HCT116 (cell line): ENCODE measurements around the gene BLTP3A. TPM values are rescaled to one million over a fixed set of nuclear protein-coding genes. Genes with fewer than 3 reads are reported as not detected.
"Not testable (repeated sequence)": the region's sequence is repeated elsewhere in the genome, so short reads cannot be mapped to it uniquely, and the experiment has no call there.

Experiments used
- ATAC-seq: fragments of 200-7000 bp; cut with Tn5 transposase; 2 replicates; pipeline ENCODE4 v1.9.1; 2020; ENCODE audit warnings: mild to moderate bottlenecking, moderate library complexity
- BruUV-seq: library from RNA; stranded (reverse); fragments of 400-500 nt; replicated peaks from 2 replicates; lab custom pipeline; 2021; lab: Mats Ljungman, UMichigan
- CTCF ChIA-PET: fragments of 300-600 bp; sonication (Branson Sonifier 250); formaldehyde crosslinking; loops from one replicate; lab custom pipeline; 2021; ENCODE audit warnings: antibody characterized with exemption; lab: Charles Lee
- POLR2A ChIA-PET: fragments of 300-600, 350-600 bp; sonication (Branson Sonifier 250); formaldehyde crosslinking; loops from one replicate; lab custom pipeline; 2021; ENCODE audit warnings: antibody characterized with exemption; lab: Charles Lee
- RAD21 ChIA-PET, 2 experiments: fragments of 300-600 bp; sonication (Branson Sonifier 250); formaldehyde crosslinking; loops; one replicate each; lab custom pipeline; 2023; ENCODE audit warnings: low total read pairs in 2 of 2; ENCODE audit not compliant: uncharacterized antibody in 2 of 2, unreplicated experiment in 2 of 2, low non-redundant PET in 1 of 2; lab: Charles Lee
- DNase-seq: peaks from one replicate; pipeline ENCODE4 v3.0.0-alpha.2; 2010; ENCODE audit warnings: low read depth, low spot score
- H2AFZ ChIP-seq: fragments of 200-600 bp; shearing (Covaris generic), sonication (generic); 2 replicates; pipeline ENCODE4 v1.6.1; 2017; ENCODE audit warnings: low read depth, mixed run types, mixed read lengths, antibody characterized with exemption, low read length; ENCODE audit not compliant: poor library complexity, severe bottlenecking
- H3K27ac ChIP-seq: 2 replicates; pipeline ENCODE4 v1.5.1; 2012; ENCODE audit warnings: low read depth, low read length
- H3K27me3 ChIP-seq: fragments of 200-600 bp; sonication (generic); 2 replicates; pipeline ENCODE4 v1.6.1; 2016; ENCODE audit warnings: mixed run types, low read length, mixed read lengths; ENCODE audit not compliant: insufficient read depth
- H3K36me3 ChIP-seq, 2 experiments: fragments of 200-500 bp in 1 of 2; fragments of 200-600 bp in 1 of 2; sonication (Bioruptor generic) in 1 of 2; sonication (generic) in 1 of 2; 2 replicates each; pipeline versions ENCODE4 v1.5.1 to v1.6.1; 2014 to 2016; ENCODE audit warnings: low read length in 2 of 2, inconsistent platforms in 1 of 2, mixed read lengths in 1 of 2, mixed run types in 1 of 2; ENCODE audit not compliant: insufficient read depth in 2 of 2, control insufficient read depth in 1 of 2
- H3K4me1 ChIP-seq, 2 experiments: fragments of 200-600 bp in 1 of 2; sonication (generic) in 1 of 2; 2 replicates each; pipeline versions ENCODE4 v1.5.1 to v1.6.1; 2012 to 2017; ENCODE audit warnings: low read length in 2 of 2, inconsistent platforms in 1 of 2, mild to moderate bottlenecking in 1 of 2, mixed read lengths in 1 of 2, mixed run types in 1 of 2, moderate library complexity in 1 of 2; ENCODE audit not compliant: insufficient read depth in 2 of 2, control insufficient read depth in 1 of 2
- H3K4me2 ChIP-seq: fragments of 200-600 bp; sonication (generic); 2 replicates; pipeline ENCODE4 v1.6.1; 2017; ENCODE audit warnings: mixed run types, low read length, mixed read lengths
- H3K4me3 ChIP-seq, 2 experiments: fragments of 200-600 bp in 1 of 2; sonication (generic) in 1 of 2; replicated peaks in 1 of 2; 2 replicates each; pipeline ENCODE4 v1.5.1; 2011 to 2016; ENCODE audit warnings: low read length in 2 of 2, control low read depth in 1 of 2, low read depth in 1 of 2, mild to moderate bottlenecking in 1 of 2, mixed read lengths in 1 of 2, mixed run types in 1 of 2
- H3K79me2 ChIP-seq: fragments of 200-600 bp; sonication (generic); 2 replicates; pipeline ENCODE4 v1.6.1; 2017; ENCODE audit warnings: mild to moderate bottlenecking, mixed run types, low read length, moderate library complexity, mixed read lengths; ENCODE audit not compliant: insufficient read depth
- H3K9ac ChIP-seq: fragments of 200-600 bp; sonication (generic); 2 replicates; pipeline ENCODE4 v1.6.1; 2016; ENCODE audit warnings: low read length, mixed read lengths
- H3K9me2 ChIP-seq: fragments of 200-600 bp; sonication (generic), shearing (Covaris generic); 2 replicates; pipeline ENCODE4 v1.6.1; 2017; ENCODE audit warnings: mixed run types, mild to moderate bottlenecking, moderate library complexity; ENCODE audit not compliant: insufficient read depth
- H3K9me3 ChIP-seq, 2 experiments: fragments of 200-500 bp in 1 of 2; fragments of 200-600 bp in 1 of 2; sonication (Bioruptor generic) in 1 of 2; sonication (generic) in 1 of 2; 2 replicates each; pipeline ENCODE4 v1.6.1; 2014 to 2017; ENCODE audit warnings: low read length in 2 of 2, mixed read lengths in 2 of 2, inconsistent platforms in 1 of 2, low read depth in 1 of 2, mild to moderate bottlenecking in 1 of 2, mixed run types in 1 of 2, moderate library complexity in 1 of 2; ENCODE audit not compliant: control insufficient read depth in 1 of 2, insufficient read depth in 1 of 2
- H4K20me1 ChIP-seq: fragments of 200-600 bp; sonication (generic), shearing (Covaris generic); 2 replicates; pipeline ENCODE4 v1.6.1; 2017; ENCODE audit warnings: mixed run types, mild to moderate bottlenecking, moderate library complexity; ENCODE audit not compliant: insufficient read depth
- ATF3 ChIP-seq: IDR thresholded peaks from 2 replicates; pipeline ENCODE4 v1.6.1; 2012
- CBX3 ChIP-seq: IDR thresholded peaks from 2 replicates; pipeline ENCODE4 v1.6.1; 2012; ENCODE audit warnings: low read depth
- EGR1 ChIP-seq: IDR thresholded peaks from 2 replicates; pipeline ENCODE4 v1.6.1; 2012; ENCODE audit warnings: low read depth
- ELF1 ChIP-seq: IDR thresholded peaks from 2 replicates; pipeline ENCODE4 v1.6.1; 2012; ENCODE audit warnings: low read depth, borderline replicate concordance
- EZH2 ChIP-seq: fragments of 200-600 bp; sonication (generic); IDR thresholded peaks from 2 replicates; pipeline ENCODE4 v1.6.1; 2017; ENCODE audit warnings: antibody characterized with exemption, mixed run types
- EZH2phosphoT487 ChIP-seq: fragments of 200-600 bp; IDR thresholded peaks from 2 replicates; pipeline ENCODE4 v1.6.1; 2018; ENCODE audit warnings: antibody characterized with exemption, borderline replicate concordance
- JUND ChIP-seq: IDR thresholded peaks from 2 replicates; pipeline ENCODE4 v1.6.1; 2012
- MAX ChIP-seq: IDR thresholded peaks from 2 replicates; pipeline ENCODE4 v1.6.1; 2012
- POLR2A ChIP-seq: IDR thresholded peaks from 2 replicates; pipeline ENCODE4 v1.7.0; 2011; ENCODE audit warnings: borderline replicate concordance; ENCODE audit not compliant: insufficient read depth, insufficient read length; ENCODE audit errors: extremely low read depth
- POLR2AphosphoS5 ChIP-seq: IDR thresholded peaks from 2 replicates; pipeline ENCODE4 v1.6.1; 2011; ENCODE audit warnings: mild to moderate bottlenecking, low read depth, low read length, moderate library complexity
- RAD21 ChIP-seq: IDR thresholded peaks from 2 replicates; pipeline ENCODE4 v1.6.1; 2012; ENCODE audit warnings: low read depth, mild to moderate bottlenecking
- SIN3A ChIP-seq: IDR thresholded peaks from 2 replicates; pipeline ENCODE4 v1.6.1; 2012; ENCODE audit warnings: low read depth
- SP1 ChIP-seq: IDR thresholded peaks from 2 replicates; pipeline ENCODE4 v1.6.1; 2012; ENCODE audit warnings: low read depth
- SRF ChIP-seq: IDR thresholded peaks from 2 replicates; pipeline ENCODE4 v1.6.1; 2012; ENCODE audit warnings: low read depth
- YY1 ChIP-seq: IDR thresholded peaks from 2 replicates; pipeline ENCODE4 v1.6.1; 2011; ENCODE audit warnings: low read length, low read depth, moderate library complexity, mild to moderate bottlenecking; ENCODE audit not compliant: insufficient replicate concordance; ENCODE audit errors: extremely low read depth
- ZBTB33 ChIP-seq: IDR thresholded peaks from 2 replicates; pipeline ENCODE4 v1.6.1; 2011; ENCODE audit warnings: mild to moderate bottlenecking, low read length, moderate library complexity; ENCODE audit not compliant: insufficient replicate concordance; ENCODE audit errors: extremely low read depth
- ZFX ChIP-seq: fragments of 450-650 bp; IDR thresholded peaks from 2 replicates; pipeline ENCODE4 v1.6.1; 2017
- ZNF274 ChIP-seq: fragments of 200-500 bp; sonication (Bioruptor generic); IDR thresholded peaks from 2 replicates; pipeline ENCODE4 v1.6.1; 2014; ENCODE audit warnings: mild to moderate bottlenecking, low read depth, low read length, inconsistent platforms
- intact Hi-C: fragments of 100-400 bp; cut with micrococcal nuclease; formaldehyde crosslinking; loops from 2 replicates; pipeline ENCODE4 v1.10.0; 2022
- total RNA-seq: library from RNA; stranded (reverse); gene quantifications from one replicate; pipeline ENCODE4 v1.2.1, GENCODE V29; 2021; ENCODE audit not compliant: unreplicated experiment

The BLTP3A gene
- total RNA-seq, 1 experiment from 2014 or later = 21.5 TPM

GRCh38 chr6:34799547-34799946 lies 7.7 kb downstream of the BLTP3A start (continued):
- TF ChIP-seq RAD21 (no peak), EZH2 (no peak), MAX (no peak), ELF1 (no peak), POLR2A (no peak), ZFX (no peak)

GRCh38 chr6:34804543-34804942 lies 12.7 kb downstream of the BLTP3A start:
- intact Hi-C loops = no loop called here
- Histone ChIP-seq H3K4me3 (no peak overlapping the region), H2AFZ (no peak overlapping the region), H3K4me1 (peaks cover 3 to 23% of the 10 kb centered on the region in 2 experiments; a peak in 3 of 4 replicates), H3K4me2 (no peak overlapping the region), H4K20me1 (no peaks in the 10 kb centered on the region; the same call in 1 of the 2 replicates)
- ChIA-PET RAD21 (no interaction called here), POLR2A (no interaction called here)
- no peak for TF ChIP-seq EGR1
- no peak for TF ChIP-seq SRF
- TF ChIP-seq SP1 = no peak
- TF ChIP-seq ZBTB33 = no peak
- no peak for TF ChIP-seq MAX
- TF ChIP-seq ZNF274 = no peak
- no peak for TF ChIP-seq ELF1
- TF ChIP-seq CBX3 = no peak
- TF ChIP-seq JUND = no peak
- no peak for TF ChIP-seq ATF3
- TF ChIP-seq RAD21 = no peak
- no peak for TF ChIP-seq POLR2AphosphoS5
- no peak for TF ChIP-seq SIN3A
- no peak for TF ChIP-seq YY1
- TF ChIP-seq EZH2phosphoT487 = no peak
- no peak for TF ChIP-seq ZFX
- TF ChIP-seq, all 23 proteins: peak for 0
- H3K27ac ChIP-seq = no peak overlapping the region
- peaks cover 73% of the 10 kb centered on the region for H3K79me2 ChIP-seq
- H3K27me3 ChIP-seq = no peaks in the 10 kb centered on the region
- CTCF ChIA-PET = no interaction called here
- H3K9ac ChIP-seq = no peak overlapping the region
- no peaks in the 10 kb centered on the region for H3K36me3 ChIP-seq
- ATAC-seq = no peak
- H3K9me2 ChIP-seq = no peaks in the 10 kb centered on the region
- no TSS peak for BruUV-seq
- DNase-seq = no peak
- no peaks in the 10 kb centered on the region for H3K9me3 ChIP-seq

- CTCF ChIA-PET, H3K4me3 ChIP-seq, H3K4me2 ChIP-seq, H3K9ac ChIP-seq, H3K36me3 ChIP-seq, POLR2A ChIA-PET, DNase-seq, H3K27ac ChIP-seq, ATAC-seq, BruUV-seq, H4K20me1 ChIP-seq, intact Hi-C loops, H3K9me2 ChIP-seq, H3K9me3 ChIP-seq, RAD21 ChIA-PET, H3K27me3 ChIP-seq, H2AFZ ChIP-seq: not testable (repeated sequence)
- peaks cover 4 to 28% of the 10 kb centered on the region in 2 experiments for H3K4me1 ChIP-seq
- H3K79me2 ChIP-seq = peaks cover 68% of the 10 kb centered on the region
These were observed 13.2 kb downstream of the BLTP3A start for GRCh38 chr6:34805074-34805473.
